GM18873 (cell line): ENCODE data around the gene RHBDD1.
"Not testable (repeated sequence)": the region's sequence is repeated elsewhere in the genome, so short reads cannot be mapped to it uniquely, and the experiment has no call there.

Source experiments
- ATAC-seq: cut with Tn5 transposase; IDR thresholded peaks from one replicate; pipeline ENCODE4 v1.9.1; 2021; ENCODE audit warnings: mild to moderate bottlenecking, moderate library complexity, moderate number of reproducible peaks; ENCODE audit not compliant: unreplicated experiment, low FRiP score

Gene RHBDD1

DNA sequence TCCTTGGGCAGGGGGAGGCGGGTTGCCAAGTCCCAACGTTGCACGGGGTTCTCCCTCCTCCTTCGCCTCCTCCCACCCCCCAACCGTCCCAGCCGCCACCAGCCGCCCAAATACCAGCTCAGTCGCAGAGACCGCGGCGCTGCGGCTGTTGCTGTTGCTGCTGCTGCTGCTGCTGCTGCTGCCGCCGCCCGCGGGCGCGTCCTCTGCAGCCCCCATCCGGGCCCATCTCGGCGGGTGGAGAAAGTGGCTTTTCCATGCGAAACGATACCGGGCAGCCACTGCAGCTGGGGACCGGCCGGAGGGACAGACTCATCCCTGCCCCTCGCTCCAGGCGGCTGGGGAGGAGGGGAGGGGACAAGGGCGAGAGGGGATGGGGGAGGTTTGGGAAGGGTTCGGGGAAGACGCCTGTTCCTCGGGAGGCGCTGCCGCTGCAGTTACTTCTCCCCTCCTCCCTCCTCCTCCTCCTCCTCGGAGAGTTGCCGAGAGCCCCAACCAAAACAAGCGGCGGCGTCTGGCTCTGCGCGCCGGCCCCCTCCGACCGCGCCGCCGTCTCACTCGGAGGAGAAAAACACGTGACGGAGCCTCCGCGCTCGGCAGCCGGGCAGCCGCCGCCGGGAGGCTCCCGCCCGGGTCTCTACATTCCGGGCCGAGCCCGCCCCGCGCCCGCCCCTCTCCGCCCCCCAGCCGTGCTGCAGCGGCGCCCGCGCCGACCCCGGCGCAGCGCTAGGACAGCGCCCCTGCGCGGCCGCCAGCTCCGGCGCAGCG, 36.5 kb upstream of the RHBDD1 start, which contains the start of gene IRS1:
Gene IRS1, minus strand, starts transcription at position 610 of the 765 bp plus-strand sequence. CDS start 1,082 bp downstream, outside the sequence.
- peak; percentile 19 for ATAC-seq

DNA sequence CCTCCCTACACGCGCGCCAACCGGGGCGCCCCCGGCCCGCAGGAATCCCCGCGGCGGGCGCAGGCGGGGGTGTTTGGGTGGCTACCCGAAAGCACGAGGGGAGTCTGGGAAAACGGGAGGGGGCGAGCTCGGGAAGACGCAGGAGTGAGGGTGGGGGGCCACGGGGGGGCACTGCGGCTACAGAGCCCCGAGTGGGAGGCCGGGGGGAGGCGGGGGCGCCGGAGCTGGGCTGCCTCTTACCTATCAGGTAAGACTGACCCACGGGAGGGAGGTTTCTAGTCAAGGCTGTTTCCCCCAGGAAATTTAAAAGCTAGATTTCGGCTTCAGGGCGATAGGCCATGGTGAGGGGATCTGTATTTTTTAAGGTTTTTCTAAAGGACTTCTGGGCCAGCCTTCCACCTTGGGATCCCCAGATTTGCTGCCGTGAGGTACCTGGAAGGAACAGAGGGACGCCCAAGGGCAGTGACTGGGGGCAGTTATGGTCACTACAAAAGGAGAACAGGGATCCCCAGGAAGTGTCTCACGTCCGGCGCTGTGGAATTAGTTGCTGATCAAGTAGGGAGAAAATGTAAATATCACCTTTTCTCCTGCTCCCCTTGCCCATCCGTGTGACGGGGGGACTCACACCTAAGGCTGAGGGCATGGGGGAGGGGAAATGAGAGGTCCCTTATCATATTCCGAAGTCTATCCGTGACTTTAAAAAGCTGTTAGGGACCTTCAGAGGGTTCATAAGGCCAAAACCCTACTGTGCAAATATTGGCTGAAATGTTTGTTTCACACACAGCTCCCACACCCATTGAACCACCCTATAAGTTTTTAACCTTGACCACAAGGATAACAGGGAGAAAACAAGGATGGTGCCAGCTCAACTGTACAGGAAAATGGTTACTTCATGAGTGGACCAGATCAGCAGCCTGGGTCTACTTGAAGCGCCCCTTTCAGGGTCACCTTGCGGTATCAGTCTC, 35.6 kb upstream of the RHBDD1 start:
- ATAC-seq, result no peak

DNA sequence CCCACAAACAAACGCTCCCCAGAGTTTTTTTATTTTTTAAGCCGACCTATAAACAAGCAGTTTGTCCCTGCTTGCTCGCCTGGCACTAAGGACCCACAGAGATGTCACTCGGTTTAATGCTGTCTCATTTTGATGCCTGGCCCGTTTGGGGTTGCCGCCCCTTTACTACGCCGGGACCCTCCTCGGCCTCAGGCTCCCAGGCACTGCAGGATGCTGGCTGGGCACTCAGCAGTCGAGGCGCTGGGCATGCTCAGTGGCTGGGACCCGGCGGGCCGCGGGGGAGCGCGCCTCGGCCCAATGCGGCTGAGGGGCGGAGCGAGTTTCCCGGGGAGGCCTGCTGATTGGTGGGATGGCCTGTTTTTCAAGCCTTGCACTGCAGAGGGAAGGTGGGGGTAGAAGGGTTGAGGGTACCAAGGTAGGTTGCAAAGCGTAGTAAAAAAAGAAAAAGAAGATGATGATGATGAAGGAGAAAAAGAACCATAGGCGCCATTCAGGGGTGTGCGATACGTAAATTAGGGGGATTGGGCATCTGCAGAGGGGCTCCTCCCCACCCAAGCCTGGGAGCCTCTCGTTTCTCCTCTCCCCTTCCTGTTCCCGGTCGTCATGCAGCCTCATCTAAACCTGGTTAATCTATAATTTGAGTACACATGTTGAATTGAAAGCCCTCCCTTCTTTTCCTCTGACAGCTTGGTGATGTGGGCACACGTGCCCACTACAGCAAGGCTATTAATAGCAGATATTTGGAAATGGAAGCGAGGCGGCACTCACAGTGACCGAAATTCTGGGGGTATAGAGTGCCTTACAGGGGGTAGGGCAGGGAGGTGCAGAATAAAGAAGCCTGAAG, 34.7 kb upstream of the RHBDD1 start:
- peak; percentile 90 for ATAC-seq

- no peak for ATAC-seq
Measured at GRCh38 chr2:226802573-226802972, 33.3 kb upstream of the RHBDD1 start.

DNA sequence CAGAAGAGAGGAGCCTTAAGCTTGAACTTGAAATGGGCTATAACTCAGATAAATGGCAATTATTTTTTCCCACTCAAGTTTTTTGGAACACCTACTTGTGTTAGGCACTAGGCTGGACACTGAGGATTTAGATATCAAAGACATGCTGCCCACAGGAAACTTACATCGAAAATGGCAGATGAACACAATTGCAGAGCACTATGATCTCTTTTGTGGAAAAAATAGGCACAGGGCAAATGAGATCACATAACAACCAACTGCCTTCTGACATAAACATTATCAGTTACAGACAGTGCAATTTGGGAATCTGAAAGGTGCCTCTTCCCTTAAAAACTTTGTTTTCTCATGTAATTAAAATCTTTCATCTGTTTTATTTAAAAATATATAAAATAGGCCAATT, 32.4 kb upstream of the RHBDD1 start:
- ATAC-seq, result no peak

DNA sequence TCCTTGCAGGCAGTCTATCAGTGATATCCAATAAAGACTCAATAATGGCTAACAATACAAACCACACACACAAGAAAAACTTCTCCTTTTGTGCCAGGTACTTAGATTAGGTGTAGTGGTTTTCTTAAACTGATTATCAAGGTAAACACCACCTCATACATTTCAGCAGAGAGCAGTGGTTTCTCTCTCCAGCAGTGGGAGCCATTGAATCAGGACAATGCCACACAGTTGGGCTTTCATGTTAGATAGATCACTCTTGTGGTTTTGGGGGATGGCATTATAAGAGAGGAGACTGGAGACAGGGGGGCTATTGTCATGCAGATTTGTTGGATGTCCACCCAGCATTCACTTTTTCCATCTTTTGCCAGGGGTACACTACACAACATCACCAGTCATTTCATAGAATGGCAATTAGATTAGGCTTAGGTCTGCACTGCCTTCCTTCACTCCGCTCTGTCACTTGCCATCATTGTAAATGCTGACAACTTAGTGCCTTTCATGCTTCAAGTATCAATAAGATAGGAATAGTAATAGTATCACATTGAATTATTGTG, 22.6 kb upstream of the RHBDD1 start:
- no peak for ATAC-seq

- ATAC-seq, result no peak
Measured at GRCh38 chr2:226818930-226819329, 16.9 kb upstream of the RHBDD1 start.

DNA sequence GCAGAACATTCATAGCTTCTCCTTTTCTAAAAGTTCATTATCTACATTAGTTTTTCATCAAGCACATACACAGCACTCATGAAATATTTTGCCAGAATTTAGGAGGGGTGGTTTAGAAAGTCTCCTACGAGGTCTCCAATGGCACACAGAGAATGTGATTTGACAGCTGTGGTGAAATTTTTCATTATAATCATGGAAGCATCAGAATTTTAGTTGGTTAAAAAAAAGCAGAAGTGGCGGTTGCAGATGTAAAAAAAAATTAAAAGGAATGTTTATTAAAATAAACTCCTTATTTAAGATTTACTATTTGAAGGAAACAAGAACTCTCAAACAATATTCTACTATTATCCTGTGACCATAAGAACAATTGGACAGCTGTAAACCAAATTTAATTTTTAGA, 10.8 kb upstream of the RHBDD1 start:
- ATAC-seq, result no peak

DNA sequence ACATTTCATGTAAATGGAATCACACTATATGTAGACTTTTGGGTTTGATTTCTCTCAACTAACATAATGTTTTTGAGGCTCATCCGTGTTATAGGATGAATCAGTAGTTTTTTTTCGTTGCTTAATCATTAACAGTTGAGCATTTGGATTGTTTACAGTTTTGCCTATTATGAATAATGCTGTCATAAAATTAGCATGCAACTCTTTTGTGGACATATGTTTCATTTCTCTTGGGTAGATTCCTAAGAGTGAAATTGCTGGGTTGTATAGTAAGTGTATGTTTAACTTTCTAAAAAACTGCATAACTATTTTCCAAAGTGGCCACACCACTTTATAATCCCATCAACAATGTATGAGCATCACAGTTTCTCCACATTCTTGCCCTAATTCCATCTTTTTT, 7.7 kb upstream of the RHBDD1 start:
- no peak for ATAC-seq

GRCh38 chr2:226829721-226830631, 5.9 kb upstream of the RHBDD1 start:
- no peak for ATAC-seq

DNA sequence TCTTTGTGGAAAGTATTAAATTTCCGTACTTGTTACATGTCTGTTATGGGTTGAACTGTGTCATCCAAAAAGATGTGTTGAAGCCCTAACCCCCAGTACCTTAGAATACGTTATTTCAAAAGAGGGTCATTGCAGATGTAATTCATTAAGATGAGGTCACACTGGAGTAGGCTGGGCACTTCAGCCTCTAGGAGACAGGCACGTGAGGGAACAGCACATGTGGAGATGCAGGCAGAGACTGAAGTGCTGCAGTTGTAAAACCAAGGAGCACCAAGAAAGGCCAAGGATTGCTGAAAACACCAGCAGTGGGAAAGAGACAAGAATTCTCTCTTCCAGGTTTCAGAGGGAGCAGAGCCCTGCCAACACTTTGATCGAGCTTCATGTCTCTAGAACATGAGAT, 4.6 kb upstream of the RHBDD1 start:
- no peak for ATAC-seq

DNA sequence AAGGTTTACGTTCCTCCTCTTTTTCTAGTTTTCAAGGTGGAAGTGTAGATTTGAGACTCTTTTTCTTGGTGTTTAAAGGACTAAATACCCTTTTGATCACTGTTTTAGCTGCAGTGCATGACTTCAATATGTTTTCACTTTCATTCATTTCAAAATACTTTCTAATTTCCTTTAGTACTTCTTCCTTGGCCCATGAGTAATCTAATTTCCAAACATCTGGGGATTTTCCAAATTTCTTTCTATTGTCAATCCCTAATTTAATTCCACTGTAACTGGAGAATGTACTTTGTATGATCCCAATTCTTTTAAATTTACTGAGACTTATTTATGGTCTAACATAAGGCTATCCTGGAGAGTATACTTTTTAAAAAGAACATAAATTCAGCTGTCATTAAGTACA, 3.8 kb upstream of the RHBDD1 start:
- ATAC-seq, result no peak

DNA sequence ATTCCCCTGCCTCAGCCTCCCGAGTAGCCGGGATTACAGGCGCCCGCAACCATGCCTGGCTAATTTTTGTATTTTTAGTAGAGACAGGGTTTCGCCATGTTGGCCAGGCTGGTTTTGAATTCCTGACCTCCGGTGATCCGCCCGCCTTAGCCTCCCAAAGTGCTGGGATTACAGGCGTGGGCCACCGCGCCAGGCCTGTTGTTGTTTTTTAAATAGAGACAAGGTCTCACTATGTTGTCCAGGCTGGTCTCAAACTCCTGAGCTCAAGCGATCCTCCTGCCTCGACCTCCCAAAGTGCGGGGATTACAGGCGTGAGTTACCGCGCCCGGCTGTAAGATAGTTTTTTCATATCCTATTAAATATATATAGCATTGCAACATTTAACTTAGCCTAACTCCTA, 974 bp upstream of the RHBDD1 start:
- ATAC-seq, result not testable (repeated sequence)

DNA sequence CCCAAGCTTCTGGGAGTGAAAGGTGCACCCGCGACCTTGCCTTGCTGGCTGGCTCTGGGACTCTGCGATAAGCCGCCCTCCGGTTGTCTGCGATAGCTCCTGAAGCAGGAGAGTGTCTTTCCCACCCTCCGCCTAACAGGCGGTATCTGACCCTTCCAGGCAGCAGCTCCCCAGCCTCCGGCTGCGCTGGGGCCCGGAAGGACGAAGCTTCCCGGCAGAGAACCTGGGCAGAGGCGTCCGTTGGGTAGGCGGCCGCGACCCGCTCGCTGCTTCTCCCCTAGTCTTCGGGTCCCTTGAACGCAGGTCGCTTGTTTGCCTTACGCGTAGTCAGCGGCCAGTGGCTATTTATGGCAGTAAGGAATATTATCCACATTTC, 446 bp upstream of the RHBDD1 start:
- peak; percentile 15 for ATAC-seq

DNA sequence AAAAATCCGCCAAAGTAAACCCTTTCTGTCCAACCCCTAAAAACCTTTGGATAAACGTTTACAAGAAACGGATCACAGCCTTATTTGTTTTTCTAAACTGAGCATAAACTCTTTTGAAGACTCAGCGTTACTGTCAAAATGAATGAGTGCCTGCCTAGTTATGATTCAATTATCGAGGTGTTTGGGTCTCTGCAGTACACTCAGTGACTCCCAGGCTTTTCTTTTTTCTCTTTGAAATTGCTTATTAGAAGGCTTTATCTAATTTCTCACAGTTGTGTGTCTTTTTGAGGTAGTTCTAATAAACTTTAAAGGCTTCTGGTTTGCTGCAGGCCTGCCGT, 663 bp downstream of the RHBDD1 start:
- peak; percentile 9 for ATAC-seq

GRCh38 chr2:226837334-226837733, 1.5 kb downstream of the RHBDD1 start:
- ATAC-seq, result no peak

DNA sequence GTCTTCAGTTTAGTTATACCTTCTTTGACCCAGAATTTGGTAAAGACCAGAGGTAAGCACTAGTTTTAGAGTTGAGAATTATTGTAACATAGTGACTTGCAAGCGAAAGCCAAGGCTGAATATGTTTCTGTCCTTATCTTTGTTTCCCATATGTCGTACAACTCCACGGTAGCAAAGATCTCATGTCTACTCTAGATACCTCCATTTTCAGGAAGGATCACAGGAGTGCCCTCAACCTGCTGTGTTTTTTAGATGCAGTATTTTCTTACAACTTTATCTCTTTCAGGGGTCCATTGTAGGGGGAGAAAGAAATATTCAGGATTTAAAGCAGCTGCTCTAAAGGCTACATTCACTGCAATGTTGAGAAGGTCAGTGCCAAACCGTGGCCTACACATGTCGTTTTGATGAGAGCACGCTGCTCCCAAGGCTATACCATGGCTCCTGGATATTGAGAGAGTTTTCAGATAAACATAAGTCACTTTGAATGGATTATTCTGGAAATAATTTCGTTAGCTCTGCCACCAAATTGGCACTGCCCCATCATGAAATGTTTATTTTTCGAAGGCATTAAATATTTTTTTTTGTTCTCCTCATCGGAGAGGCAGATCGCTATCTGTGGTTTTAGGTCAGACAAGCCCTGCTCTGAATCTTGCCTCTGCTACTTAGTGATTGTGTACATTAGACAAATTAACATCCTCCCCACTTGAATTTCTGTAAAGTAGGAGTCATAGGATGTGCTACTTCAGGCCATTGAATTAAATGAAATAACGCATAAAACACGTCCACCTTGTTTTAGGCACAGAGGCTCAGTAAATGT, 2.1 kb downstream of the RHBDD1 start:
- no peak for ATAC-seq

DNA sequence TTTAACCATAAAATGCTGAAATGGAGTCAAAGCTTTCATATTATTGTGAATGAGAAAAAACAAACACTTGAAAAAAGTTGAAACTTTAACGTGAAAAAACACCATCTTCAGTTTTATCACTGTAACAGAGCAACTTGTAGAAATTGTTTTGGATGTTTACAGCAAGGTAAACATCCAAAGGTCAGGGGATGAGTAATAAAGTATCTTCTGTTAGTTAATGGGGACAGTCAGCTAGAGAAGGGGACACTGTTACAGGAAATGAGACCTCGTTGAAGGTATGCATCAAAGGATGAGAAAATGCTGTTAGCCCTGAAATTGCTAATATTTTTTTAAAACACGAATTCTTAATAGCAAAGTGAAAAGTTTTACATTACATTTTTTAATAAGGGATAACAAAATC, 2.9 kb downstream of the RHBDD1 start:
- no peak for ATAC-seq

DNA sequence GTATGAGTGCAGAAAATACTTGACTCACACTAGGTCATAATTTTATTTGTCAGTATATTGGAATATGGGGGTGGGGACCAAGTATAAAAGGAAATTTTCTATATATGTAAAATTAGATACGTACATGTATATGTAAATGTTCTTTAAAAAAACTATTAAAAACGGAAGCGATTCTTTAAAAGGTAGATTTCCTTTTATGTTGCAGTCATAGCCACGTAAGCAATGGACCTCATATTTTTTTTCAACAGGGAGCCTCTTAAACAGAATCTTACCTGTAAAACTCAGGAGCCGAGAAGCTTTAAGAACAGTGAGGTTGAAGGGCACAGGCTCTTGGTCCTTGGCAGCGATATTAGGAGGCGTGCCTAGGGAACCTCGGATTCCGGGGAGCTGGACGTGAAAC, 3.3 kb downstream of the RHBDD1 start:
- ATAC-seq, result no peak
